Activated CD4-positive, alpha-beta T cell treated with anti-CD3 and anti-CD28 coated beads for 4 hours (primary cell): Measurements from ENCODE around the gene USF3.

Experiments used
- DNase-seq, 2 donors: peaks; one replicate each; pipeline ENCODE4 v3.0.0-alpha.2; 2020

USF3 gene

DNA sequence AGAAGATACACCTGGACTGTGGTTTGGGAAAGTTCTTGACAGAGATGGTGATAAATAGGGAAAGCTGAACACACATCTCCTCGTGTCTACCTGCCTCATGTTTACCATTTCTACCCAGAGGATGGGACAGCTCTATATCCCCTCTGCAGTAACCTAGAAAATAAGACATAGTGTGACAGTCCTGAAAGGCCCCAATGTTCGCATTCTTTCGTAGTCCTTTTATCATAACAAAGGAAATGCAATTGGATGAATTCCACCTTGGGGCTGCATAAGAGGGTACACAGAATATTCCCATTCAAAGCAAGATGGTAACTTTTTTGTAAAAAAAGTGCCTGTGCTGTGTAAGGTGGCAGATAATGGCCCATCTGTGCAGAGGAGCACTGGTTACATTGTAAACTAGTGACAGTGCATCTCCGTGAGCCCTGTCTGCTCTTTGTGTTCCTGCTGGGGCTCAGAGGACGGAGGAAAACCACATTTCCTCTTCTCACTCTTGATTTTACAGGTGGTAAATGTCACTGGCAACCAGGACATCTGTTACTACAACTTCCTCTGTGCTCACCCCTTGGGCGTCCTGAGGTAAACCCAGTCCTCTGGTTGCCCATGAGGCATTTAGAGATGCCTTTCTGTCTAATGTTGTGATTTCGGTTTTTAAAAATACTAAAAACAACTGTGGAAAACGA, 89.8 kb downstream of the USF3 start:
- peak; percentile 4 to 6 for DNase-seq

DNA sequence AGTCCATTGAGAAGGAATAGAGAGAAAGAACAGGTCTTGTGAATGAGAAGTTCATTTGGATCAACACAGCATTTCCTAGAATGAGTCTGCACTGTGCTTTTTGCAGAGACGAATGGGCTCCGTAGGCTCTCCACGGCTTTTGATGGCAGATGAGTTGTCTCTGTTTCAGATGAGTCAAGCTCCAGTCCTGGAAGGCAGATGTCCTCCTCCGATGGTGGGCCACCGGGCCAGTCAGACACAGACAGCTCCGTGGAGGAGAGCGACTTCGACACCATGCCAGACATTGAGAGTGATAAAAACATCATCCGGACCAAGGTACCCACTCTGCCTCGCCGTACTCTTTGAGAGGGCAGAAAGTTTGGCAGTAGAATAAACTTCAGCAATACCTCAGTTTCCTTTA, 93.6 kb downstream of the USF3 start:
- DNase-seq, result no peak

GRCh38 chr3:113602256-113602655, 94.2 kb downstream of the USF3 start:
- DNase-seq, result no peak

DNA sequence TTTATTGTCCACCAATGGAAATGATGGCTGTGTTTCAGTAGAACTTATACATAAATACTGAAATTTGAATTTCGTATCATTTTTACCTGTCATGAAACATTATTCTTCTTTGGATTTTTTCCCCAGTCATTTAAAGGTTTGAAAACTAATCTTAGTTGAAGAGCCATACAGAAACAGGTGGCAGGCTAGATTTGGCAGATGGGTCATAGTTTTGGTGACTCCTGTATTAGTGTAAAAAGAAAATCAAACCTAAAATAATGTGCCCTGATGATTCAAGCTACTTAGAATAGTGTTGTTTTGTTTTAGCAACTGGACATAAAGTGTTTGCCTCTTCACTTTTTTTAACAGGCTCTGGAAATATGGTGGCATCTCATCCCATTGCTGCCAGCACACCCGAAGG, 95.2 kb downstream of the USF3 start:
- no peak for DNase-seq

DNA sequence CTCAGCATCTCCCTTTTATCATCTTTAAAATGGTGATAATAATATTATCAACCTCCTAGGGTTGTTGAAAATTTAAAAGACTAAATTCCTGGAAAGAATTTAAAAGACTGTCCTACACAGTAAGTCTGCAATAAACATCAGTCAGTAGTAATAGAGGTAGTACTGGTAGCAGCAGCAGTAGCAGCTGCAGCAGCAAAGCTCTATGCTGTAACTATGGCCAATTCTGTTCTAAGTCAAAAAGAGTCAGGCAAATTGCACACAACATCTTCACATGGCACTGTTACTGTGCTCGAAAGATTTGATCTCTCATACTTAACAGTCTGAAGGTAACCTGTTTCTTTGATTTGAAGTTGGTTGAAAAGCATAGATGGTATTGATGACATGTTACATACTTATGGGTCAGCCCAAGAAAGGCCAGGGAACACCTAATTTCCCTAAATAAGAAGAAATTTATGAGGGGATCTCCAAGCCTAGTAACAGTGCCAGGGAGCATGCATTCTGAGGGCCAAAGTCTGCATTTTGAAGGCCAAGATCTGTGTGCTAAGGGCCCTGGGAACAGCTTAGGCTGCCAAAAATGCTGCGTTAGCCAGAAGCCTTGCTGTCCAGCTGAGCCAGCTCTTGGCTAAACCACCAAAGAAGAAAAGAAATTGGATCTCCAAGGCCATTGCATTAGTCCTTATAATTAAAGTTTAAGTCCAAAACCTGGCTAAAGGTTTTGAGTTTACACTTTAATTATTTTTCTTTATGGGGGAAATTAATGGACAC, 95.8 kb downstream of the USF3 start:
- no peak for DNase-seq
